Measurements from ENCODE around the gene PTPRD.

Gene PTPRD

GRCh38 chr9:10612641-10613398 lies at the start of gene PTPRD:
PTPRD (minus strand) TSS chr9:10613002.
- DNase-seq (ENCODE audit: low read depth) = no peak

- DNase-seq (ENCODE audit: low read depth) = no peak
Measured at GRCh38 chr9:10661994-10662393, 49.2 kb upstream of the PTPRD start.

GRCh38 chr9:10661376-10661775 lies 48.6 kb upstream of the PTPRD start:
- DNase-seq (ENCODE audit: low read depth) = no peak

DNA sequence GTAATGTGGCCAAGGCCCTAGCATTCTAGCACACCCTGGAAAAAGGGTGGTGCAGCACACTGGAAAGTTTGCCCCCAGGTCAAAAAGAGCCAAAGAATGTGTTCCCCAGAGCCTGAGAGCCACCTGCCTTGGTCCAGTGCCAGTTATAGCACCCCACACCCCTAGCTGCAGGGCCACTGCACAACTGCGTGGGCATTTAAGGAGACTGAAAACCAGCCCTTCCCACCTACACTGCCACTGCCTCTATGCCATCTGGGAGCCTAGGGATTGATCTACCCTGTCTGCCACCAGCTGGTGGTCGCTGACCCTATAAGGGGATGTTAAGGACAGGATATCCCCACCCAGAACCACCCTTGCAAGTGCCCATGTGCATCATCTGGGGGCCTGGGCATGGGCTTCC lies 38.2 kb upstream of the PTPRD start:
- DNase-seq (ENCODE audit: low read depth) = no peak

GRCh38 chr9:10649076-10649475 lies 36.3 kb upstream of the PTPRD start:
- DNase-seq (ENCODE audit: low read depth) = no peak

- no peak for DNase-seq (ENCODE audit: low read depth)
Measured at GRCh38 chr9:10633785-10634184, 21.0 kb upstream of the PTPRD start.

DNA sequence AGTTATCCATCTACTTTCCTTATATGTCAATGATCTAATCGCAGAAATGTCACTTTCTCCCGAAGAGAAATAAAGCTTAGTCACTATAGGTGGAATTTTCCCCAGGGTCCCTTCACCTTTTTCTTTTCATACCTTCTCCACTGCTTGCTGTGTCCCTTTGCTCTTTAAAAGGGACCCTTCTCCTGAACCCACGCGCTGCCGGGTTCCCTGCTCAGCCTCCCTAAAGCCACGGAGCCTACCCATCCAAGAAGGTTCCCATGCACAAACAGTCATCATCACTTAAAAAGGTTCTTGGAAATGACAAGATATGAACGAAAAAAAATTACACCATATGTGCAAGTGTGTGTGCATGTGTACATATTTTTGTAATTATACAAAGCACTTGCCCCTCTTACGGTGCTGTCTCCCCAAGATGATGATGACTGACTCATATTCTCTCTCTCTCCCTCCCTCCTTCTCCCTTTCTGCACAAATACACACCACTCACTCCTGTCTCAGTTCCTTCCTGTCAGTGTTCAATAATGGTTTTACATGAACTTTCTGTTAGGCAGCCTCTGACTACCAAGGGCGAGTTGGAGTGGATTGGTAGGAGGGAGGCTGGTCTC lies 1.5 kb upstream of the PTPRD start:
- DNase-seq (ENCODE audit: low read depth) = no peak

- DNase-seq (ENCODE audit: low read depth) = no peak
Measured at GRCh38 chr9:10613419-10613818, 617 bp upstream of the PTPRD start.

- no peak for DNase-seq (ENCODE audit: low read depth)
Measured at GRCh38 chr9:10605388-10605787, 7.4 kb downstream of the PTPRD start.

DNA sequence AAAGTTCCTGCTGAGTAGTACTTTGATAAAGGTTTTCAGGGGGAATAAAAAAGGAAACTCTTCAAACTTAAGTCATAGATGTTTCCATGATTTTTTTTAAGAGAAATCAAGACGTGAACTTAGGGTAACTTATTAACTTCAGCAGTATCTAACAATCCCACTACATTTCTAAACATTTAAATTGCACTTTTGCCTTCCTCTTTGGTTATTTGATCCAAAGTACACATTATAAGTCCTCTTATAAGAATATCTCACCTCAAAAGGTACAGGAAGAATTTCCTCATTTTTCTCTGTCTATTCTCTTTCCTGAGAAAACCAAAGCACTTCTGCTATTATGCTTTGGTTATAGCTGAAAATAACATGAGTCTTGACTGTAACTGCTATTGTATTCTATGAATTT lies 7.9 kb downstream of the PTPRD start:
- no peak for DNase-seq (ENCODE audit: low read depth)

DNA sequence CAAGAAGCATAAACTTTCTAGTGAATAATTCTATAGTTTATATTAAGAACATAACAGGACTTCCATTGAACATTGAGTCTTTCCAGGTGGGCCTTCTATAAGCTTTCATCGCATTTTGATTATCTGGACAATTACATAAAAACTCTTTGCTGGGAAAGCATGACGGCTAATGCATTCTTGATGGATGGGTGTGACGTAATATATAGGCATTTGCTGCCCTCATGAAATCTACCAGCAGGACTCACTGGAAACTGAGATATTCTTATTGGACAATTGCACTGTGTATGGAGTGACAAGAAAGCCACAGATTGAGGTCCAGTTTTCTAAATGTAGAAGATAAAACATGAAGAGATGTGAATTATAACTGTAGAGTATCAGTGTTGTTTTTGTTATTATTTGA lies 15.0 kb downstream of the PTPRD start:
- DNase-seq (ENCODE audit: low read depth) = no peak

DNA sequence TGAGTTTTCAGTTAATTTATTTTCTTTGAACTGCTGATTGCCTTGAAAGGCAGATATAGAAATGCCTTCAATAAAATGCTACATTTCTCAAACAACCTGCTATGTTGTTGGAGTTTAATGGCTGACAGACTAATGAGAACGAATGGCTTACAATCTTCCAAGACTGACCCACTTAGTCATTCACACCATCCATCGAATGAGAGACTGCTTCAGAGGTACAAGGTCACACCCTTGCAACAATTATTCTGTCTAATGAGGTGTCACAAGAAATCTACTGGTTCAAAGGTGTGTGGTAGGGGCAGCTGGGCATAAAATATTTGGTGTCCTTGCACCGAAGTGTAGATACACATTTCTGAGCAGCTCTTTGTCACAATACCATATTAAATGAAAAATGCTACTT lies 18.3 kb downstream of the PTPRD start:
- no peak for DNase-seq (ENCODE audit: low read depth)

GRCh38 chr9:10586407-10586806 lies 26.4 kb downstream of the PTPRD start:
- no peak for DNase-seq (ENCODE audit: low read depth)

DNA sequence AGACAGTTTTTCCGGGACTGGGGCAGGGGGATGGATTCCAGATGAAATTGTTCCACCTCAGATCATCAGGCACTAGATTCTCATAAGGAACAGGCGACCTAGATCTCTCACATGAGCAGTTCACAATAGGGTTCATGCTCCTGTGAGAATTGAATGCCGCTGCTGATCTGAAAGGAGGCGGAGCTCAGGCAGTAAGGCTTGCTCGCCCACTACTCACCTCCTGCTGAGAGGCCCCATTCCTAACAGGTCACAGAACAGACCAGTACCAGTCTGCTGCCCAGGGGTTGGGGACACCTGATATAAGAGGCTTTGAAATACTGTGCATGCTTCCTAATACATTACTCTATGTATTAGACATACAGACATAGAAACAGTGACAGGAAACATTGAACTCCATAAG lies 41.1 kb downstream of the PTPRD start:
- DNase-seq (ENCODE audit: low read depth) = no peak

- DNase-seq (ENCODE audit: low read depth) = no peak
Measured at GRCh38 chr9:10566848-10567247, 46.0 kb downstream of the PTPRD start.

DNA sequence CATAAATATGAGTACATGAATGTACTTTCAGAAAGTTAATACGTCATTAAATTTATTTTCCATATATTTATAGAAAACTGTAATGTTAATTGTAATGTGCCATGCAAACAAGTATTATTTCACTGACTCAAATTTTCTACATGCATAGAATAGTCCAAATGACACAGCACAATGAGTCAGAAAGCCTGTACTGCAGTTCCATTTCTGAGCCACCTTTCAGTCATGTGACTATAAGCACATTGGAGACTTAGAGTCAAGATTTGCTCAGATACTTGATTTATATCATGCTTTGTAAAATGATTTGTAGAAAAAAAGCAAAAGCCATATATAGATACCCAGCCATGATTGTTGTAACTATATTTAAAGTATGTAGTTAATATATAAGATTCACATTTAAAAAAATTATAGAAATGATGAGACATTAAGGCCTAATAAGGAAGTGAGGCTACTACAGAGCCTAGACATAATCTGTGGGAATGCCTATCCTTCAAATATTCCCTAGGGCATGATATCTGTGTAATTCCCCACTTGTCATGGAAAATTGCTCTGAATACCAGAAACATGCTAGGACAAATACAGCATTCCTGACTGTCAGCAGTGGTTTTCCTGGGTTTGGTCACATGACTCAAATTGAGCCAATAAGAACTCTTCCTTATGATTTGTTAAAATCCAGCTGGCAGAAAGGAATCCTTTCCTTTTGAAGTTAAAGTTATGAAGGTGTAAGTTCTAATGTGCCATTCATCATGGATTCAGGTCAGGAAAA lies 50.0 kb downstream of the PTPRD start:
- DNase-seq (ENCODE audit: low read depth) = no peak

GRCh38 chr9:10548348-10548747 lies 64.5 kb downstream of the PTPRD start:
- no peak for DNase-seq (ENCODE audit: low read depth)

- no peak for DNase-seq (ENCODE audit: low read depth)
Measured at GRCh38 chr9:10538073-10538472, 74.7 kb downstream of the PTPRD start.

DNA sequence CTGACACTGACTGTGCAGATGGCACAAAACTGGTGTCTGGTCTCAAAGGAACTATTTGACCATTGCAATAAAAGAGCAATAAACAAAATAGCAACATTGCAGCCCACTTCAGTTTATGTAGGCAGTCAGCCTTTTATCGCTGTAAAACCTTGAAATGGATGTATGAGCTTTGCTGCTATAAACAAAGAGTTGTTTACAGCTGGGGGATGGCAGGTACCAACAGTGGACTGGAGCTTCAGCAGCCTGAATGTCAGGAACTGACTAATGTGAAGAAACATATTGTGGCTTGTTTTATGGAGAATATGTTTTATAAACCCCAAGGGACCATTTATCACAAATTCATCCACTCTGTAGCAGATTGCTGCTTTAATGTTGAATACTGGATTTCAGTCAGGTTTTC lies 78.0 kb downstream of the PTPRD start:
- no peak for DNase-seq (ENCODE audit: low read depth)

DNA sequence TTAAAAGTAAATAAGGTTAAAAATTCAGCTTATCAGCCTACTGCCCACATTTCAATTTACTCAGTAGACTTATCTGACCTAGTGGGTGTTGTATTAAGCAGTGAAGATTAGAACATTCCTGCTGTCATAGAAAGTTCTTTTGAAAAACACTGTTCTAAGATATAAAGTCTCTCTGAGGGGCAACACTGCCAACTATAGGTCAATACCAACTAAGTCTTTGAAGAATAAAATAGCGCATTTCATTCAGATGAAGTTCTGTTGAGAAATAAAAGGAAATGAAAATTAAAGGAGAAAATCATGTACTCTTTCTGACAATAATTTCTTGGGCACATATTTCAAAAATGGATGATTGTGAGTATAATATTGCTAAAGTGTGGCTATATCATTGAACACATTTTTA lies 86.8 kb downstream of the PTPRD start:
- DNase-seq (ENCODE audit: low read depth) = no peak

- DNase-seq (ENCODE audit: low read depth) = no peak
Measured at GRCh38 chr9:10523164-10523563, 89.6 kb downstream of the PTPRD start.

- no peak for DNase-seq (ENCODE audit: low read depth)
Measured at GRCh38 chr9:10512144-10512543, 100.7 kb downstream of the PTPRD start.

GRCh38 chr9:10488937-10489336 lies 123.9 kb downstream of the PTPRD start:
- no peak for DNase-seq (ENCODE audit: low read depth)
